HG02763 (cell line): ENCODE measurements around the gene EHD1.

Experiments used
- ATAC-seq: cut with Tn5 transposase; IDR thresholded peaks from one replicate; pipeline ENCODE4 v1.9.1; 2021; ENCODE audit warnings: mild to moderate bottlenecking, moderate library complexity; ENCODE audit not compliant: unreplicated experiment

Gene EHD1

DNA sequence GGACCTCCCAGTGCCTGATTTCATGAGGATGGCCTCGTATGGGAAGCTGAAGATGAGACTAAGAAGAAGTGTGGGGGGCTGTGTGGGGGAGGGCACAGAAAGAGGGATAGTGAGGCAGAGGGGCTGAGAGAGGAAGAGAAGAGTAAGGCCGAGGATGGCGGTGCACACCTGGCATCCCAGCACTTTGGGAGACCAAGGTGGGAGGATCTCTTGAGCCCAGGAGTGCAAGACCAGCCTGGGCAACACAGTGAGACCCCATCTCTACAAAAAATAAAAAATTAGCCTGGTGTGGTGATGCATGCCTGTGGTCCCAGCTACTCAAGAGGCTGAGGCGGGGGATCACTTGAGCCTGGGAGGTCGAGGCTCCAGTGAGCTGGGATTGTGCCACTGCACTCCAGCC, 13.5 kb upstream of the EHD1 start:
- no peak for ATAC-seq

- no peak for ATAC-seq
Measured at GRCh38 chr11:64891215-64891848, 12.9 kb upstream of the EHD1 start.

DNA sequence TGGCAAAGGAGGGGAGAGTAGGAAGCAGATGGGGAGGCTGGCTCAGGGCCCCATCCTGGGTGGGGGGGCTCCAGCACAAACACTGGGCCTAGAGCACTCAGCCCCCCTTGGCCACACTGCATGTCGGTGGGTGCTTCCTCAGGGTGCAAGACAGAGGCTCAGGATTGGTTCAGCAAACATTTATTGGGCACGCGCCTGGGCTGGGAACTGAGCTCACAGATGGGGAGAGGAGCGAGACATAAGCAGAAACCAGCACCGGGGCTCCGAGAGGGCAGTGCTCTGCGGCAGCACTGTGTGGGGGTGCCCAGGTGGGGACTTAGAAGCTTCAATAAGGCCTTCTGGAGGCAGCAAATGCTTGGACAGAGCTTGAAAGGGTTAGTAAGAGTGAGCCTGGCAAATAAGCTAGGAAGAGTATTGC, 12.1 kb upstream of the EHD1 start:
- ATAC-seq, result no peak

GRCh38 chr11:64888729-64889511, 10.5 kb upstream of the EHD1 start:
- ATAC-seq, result no peak

DNA sequence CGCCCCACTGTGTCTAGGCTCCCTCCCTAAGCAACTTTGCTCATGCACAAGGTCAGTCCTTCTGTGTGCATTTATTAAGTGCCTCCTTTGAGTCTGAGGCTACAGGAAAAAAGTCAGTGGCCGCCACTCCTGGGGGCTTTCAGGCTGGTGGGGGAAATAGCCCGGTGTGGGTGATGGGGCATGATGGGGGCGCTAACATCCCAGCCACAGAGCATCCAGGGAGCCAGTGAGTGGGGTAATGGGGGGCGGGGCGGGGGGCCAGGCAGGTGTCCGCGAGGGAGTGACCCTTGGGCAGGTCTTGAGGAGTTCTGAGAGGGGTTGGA, 9.9 kb upstream of the EHD1 start:
- ATAC-seq, result no peak

GRCh38 chr11:64887757-64888405, 9.5 kb upstream of the EHD1 start:
- peak; percentile 67 for ATAC-seq

- no peak for ATAC-seq
Measured at GRCh38 chr11:64887234-64887756, 8.9 kb upstream of the EHD1 start.

DNA sequence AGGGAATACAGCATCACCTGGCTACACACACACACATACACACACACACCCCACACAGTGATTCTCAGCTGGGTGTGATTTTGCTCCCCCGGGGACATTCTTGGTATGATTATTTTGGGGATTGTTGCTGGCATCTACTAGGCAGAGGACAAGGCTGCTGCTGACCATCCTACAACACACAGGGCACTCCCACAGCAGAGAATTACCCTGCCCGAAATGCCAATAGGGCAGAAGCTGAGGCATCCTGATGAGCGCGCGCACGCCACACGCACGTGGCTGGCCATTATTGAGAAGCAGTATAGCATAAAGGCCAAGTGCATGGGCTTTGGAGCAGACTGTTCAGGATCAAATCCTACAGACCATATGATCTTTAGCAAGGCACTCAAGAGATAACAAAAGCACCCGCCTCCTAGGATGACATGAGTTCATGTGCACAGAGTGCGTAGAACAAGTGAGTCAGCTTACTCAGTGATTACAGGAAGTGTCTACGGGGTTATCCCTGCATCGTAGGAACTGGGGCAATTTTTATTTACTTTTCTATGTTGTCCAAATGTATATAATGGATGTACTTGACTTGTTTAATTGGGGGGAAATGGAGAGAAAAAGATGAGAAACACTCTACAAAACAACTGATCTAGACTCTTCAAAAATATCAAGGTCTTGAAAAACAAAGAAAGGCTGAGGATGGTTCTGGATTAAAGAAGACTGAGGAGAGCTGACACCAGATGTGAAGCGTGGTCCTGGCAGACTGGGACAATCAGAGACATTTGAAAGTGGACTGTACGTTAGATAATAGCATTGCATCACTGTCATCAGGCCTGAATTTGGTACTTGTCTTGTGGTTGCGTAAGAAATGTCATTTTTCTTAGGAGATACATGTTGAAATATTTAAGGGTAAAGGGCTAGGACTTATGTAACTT, 7.2 kb upstream of the EHD1 start:
- ATAC-seq, result no peak

DNA sequence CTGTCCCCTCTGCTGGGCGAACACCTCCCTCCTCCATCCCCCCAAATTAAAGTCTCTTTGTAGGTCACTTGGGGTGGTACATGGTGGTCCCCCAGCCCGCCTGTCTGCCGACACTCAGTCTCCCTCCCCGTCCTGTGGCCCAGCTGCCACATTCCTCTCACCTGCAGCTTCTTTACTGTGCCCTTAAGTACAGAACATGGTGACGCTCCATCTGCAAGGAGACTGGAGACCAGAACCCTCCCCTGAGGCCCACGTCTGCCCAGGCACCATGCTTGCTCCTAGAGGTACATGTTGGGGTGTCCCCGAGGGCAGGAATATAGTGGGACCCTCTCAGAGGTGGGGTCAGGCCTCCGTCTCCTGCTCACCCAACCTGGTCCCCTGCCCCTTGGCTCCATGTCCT, 5.6 kb upstream of the EHD1 start:
- no peak for ATAC-seq

DNA sequence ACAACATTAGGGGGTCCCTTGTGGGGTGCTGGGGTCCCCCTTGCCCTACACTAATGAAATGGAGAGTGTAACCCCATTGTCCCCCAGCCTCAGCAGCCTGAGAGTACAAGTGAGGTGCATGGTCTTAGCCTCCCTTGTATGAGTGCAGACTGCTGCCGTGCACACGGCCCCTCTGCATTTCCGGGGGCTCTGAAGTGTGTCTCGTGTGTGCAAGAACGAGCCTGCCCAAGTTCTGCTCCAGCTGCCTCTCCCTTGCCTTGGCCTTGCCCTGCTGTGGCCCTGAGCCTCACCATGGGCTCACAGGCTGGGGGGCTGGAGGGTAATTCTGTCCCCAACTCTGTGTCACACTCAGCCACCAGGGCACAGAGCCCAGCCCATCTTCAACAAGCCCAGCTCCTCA, 5.2 kb upstream of the EHD1 start:
- ATAC-seq, result no peak

DNA sequence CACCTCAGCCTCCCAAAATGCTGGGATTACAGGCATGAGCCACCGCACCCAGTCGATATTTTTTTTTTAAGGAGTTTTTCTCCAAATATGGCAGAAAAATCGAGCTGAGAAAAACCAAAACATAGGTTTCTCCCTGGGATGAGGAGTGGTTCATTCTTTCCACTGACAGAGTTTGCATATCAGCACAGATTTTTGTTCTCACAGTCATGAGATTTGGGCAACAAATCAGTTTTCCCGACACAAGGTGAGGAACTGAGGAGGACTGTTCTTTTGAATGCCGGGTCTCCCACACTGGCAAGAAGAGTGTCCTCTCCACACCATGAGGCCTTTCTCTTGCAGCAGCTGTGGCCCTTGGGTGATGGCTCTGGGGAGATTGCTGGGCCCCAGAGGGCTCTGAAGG, 3.8 kb upstream of the EHD1 start:
- no peak for ATAC-seq

DNA sequence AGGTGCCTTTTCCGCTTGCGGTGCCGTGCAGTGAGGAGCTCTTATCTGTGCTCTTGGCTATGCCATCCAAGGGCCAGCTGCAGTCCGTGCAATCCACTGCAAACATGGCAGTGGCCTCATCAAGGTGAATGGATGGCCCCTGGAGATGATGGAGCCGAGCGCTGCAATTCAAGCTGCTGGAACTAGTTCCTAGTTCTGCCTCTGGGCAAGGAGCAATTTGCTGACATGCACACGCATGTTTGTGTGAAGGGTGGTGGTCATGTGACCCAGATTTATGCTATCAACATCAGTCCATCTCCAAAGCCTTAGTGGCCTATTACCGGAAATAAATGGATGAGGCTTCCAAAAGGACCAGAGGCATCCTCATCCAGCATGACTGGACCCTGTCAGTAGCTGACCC, 3.1 kb upstream of the EHD1 start:
- ATAC-seq, result no peak

DNA sequence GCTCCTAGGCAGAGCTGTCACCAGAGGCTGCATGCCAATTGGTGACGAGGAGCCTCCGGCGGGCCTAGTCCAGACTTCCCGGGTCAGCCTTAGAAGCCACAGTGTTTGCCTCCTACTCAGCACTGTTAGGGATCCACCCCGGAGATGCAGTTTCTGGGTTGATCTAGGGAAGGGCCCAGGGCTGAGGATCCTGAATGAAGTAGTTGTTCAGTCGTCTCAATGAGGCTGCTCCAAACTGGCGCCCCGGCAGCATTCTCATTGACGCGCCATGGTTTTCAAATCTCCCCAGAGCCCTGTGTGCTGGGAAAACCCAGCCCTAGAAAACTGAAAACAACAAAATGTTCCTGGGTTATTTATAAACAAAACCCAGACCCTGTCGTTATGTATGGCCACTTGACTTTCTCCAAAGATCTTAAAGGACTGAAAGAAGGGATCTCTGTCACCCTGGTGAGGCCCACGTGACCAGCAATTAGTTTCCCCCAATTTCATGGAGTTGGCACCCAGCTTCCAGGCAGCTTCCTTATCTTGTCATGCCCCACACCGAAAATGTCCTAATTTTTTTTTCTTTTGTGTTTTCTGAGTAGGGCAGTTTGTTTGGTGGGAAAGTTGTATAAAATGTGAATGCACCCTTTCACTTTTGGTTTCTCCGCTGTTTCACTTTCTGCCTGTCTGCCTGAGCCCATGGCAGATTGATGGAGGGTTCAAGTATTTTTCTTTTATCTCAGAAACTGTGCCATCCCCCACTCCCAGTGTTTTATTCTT, 2.0 kb upstream of the EHD1 start:
- ATAC-seq, result no peak

DNA sequence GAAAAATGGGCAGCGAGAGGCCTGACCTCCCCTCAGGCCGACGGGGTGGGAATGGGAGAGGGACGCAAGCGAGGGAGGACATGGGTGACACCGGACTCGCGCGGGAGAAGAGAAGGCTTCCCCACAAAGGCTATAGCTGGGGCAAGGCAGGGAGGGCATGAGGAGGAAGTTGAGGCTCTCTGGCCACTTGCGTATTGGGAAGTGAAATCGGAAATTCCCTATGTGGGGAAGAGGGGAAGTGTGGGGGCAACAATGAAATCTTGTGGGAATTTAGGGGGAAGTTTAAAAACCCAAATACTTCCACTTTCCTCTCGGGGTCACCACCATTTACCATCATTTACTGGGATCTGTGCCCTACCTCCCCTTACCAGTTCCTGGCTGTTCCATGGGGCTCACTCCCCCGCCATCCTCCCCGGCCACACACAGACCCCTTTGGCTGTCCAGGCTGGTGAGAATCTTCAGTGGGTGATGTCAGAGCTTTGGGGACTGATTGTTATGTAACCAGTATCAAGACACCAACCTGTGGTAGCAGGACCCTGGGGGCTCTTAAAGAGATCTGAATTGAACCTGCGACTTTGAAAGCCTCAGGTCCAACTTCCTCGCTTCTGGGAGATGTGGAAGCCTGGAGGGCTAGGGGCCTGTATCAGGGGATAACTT, 951 bp upstream of the EHD1 start:
- no peak for ATAC-seq

GRCh38 chr11:64878223-64878493, 263 bp downstream of the EHD1 start:
- no peak for ATAC-seq

DNA sequence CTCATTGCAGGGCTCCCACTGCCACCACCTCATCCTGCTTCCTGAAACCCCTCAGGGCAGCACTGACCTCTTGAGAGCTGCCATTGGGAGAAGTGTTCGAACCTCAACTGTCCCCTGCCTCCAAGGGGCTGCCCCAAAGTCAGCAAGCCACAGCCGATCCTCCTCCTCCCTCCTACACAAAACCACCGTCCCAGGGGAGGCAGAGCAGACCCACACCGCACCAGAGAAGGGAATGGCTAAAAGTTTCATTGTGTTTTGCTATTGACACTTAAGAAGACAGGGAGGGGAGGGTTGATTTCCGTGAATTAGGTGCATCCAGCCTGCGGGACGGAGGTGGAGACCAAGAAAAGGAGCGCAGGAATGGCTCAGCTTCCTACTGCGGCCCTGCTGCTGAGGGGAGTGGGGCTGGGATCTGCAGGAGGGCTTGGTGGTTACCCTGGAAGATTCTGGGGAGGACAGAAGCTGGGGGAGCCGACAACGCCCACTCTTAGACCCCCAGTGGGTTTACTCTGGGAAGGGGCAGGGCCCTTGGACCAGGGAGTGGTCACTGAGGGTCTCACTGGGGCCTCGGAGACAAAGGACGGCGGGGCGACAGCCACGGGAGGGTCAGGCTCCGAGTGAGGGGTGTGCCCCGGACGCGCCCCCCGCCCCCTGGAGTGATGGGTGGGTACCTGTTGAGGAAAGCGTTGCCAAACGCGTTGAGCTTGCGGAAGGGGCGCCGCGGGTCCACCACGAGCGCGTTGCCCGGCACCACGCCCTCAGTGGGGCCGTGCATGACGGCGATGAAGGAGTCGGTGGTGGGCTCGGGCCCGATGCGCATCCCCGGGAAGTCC, 815 bp downstream of the EHD1 start:
- no peak for ATAC-seq

DNA sequence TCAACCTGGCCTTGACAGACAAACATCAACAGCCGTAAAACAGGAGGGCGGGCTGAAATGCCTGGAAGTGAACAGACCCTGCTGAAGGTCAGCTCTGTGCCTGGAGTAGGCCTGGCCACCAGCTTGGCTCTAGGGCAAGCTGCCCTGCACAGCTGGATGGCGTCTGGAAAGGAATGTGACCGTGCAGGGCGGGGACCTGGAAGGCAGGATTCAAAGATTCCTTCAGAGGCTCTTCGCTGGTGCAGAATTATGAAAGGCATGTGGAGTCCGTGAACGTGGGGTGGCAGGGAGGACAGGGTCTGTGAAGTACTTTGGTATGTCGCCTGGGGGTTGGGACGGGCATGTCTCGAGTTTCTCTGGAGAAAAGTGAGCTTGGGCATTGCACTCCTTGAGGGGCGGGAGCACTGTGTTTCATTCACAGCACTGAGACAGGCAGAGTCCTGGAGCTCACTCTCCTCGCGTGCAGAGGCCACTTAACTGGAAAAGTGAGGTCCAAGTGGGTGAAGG, 1.5 kb downstream of the EHD1 start:
- ATAC-seq, result no peak

DNA sequence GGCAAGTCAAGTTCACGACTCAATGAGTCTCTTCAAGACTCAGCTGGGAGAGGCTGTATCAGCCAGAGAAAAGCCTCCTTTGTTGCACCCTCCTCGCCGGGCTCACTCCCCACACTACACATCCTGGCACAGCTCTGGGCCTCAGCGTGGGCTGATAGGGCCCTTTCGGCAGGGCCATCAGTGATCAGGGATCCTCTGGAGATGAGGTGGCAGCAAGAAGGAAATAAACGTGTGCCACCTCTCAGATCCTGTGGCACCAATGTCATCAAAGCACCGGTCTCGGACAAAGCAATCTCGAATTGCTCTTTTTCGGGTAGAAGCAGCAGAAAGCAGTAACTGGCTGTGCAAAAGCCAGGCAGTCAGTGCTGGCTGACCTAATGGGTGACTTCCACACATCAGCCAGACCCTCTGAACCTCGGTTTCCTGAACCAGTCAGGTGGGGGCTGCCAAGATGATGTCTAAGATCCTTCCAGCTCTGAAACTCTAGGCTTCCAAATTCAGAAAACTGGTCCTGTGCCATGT, 2.1 kb downstream of the EHD1 start:
- ATAC-seq, result no peak
